GM13977 (cell line): ENCODE data around the gene IGF1R.

ENCODE experiments used
- DNase-seq: peaks from one replicate; pipeline ENCODE4 v3.0.0; 2012; ENCODE audit warnings: low spot score
- in situ Hi-C: fragments of 300-500 bp; cut with MboI; formaldehyde crosslinking; loops from one replicate; pipeline ENCODE4 v1.12.0; 2022; ENCODE audit warnings: low sequenced_read_pairs, low pct_unique_long_range_greater_than_20kb, mixed read lengths, inconsistent platforms; ENCODE audit not compliant: unreplicated experiment
- TF ChIP-seq, protein P1 (sequence below): IDR thresholded peaks from 2 replicates; pipeline ENCODE4 v1.5.1; 2012; ENCODE audit warnings: mild to moderate bottlenecking, control low read depth; ENCODE audit not compliant: insufficient read depth; ENCODE audit errors: extremely low read depth, missing control alignments

The IGF1R gene

DNA sequence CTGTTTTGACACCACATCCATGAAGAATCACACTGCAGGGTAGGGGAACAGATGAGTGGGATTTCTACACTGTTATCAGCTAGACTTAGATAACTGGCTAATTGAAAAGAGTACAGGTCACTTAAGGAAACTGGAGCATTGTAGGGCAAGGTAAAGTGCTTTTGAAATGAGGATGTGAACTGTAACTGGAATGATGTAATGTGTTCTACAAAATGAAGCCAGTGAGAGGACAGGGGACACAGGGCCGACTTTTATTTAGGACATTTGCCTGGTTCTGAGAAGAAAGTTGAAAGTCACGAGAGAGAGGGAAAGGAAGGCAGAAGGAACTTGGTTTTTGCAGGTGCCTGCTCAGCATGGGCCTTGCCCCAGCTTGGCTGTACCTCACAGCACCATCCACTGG lies 50.5 kb downstream of the IGF1R start:
- TF ChIP-seq, protein P1, sequence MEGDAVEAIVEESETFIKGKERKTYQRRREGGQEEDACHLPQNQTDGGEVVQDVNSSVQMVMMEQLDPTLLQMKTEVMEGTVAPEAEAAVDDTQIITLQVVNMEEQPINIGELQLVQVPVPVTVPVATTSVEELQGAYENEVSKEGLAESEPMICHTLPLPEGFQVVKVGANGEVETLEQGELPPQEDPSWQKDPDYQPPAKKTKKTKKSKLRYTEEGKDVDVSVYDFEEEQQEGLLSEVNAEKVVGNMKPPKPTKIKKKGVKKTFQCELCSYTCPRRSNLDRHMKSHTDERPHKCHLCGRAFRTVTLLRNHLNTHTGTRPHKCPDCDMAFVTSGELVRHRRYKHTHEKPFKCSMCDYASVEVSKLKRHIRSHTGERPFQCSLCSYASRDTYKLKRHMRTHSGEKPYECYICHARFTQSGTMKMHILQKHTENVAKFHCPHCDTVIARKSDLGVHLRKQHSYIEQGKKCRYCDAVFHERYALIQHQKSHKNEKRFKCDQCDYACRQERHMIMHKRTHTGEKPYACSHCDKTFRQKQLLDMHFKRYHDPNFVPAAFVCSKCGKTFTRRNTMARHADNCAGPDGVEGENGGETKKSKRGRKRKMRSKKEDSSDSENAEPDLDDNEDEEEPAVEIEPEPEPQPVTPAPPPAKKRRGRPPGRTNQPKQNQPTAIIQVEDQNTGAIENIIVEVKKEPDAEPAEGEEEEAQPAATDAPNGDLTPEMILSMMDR: no peak
- in situ Hi-C loops: no loop called here
- no peak for DNase-seq

DNA sequence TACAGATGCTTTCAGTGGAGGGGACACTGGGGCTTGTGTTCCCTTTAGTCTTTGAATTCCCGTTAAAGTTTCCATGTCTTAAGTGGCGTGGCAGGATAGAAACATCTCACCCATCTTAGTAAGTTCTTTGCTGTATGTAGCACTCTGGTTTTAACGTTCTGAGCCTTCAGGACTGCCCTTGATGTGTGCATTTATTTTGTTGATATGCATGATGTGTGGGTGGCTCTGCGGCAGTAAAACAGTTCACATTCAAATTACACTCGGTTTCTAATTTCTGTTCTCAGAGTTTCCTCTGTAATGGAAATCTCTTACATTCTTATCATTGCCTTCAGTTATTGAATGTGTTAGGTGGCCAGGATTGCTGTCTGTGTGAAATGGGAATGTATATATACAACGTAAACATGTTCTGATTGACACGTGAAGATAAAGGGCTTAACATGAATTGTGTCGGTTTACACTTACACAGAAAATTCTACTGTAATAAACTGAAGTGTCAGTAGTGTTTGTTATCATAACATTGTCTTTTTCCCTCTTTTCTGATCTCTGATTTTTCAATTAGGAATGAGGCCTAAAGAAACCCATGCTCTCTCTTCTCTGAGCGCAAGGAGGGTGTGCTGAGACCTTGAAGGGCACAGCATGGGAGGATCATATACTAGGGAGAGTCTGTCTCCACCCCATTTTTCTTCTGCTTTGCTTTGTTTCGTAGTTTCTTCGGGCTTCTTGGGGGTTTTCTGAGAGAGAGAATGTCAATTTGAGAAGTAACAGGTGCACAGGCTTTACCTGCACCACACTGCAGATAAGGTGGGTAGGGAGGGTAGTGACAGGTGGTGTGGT lies 51.5 kb downstream of the IGF1R start:
- TF ChIP-seq, protein P1: no peak
- DNase-seq: no peak
- in situ Hi-C loops: no loop called here

DNA sequence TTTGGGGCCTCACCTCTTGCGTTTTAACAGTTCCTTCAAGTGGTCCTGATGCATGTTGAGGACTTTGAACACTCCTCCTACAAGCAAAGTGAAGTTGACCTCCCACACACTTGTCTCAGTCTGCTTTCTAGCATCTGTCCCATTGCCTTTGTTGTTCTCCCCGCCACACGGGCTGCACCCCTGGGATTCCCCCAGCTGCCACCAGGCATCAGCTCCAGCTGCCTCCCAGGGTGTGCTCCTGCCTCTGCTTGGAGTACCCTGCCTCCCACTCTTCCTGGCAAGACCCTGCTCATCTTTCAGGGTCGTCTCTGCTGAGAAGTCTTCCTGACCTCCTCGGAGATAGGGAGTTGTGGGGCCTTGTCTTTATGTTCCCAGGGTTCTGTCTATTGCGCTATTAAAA lies 52.2 kb downstream of the IGF1R start:
- TF ChIP-seq, protein P1: no peak
- in situ Hi-C loops: no loop called here
- DNase-seq: no peak

DNA sequence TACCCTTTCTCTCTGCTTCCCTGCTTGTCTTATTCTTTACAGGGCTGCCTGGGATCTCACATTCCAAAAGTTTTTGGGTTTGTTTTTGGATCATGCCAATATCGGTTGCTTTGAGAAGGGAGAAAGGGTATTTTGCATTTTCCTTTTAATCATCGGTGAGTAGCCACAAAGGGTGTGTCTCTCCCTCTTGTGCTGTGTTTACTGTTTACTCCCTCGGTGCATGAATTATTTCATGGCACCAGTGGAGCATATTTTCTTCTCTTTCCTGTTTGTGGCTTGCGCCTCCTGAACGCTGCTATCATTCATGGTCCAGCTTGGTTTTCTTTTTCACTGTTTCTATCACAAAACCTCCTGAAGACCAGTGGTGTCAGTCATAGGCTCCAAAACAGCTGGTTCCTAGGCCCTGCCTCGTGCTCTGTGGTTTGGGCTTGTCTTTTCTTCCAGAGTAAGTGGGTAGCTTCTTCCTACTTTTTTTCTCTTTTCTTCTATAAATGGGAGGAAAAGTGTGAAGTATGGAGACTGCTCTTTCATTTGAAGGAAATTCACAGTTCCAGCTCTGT lies 54.9 kb downstream of the IGF1R start:
- TF ChIP-seq, protein P1: no peak
- no peak for DNase-seq
- in situ Hi-C loops: no loop called here

DNA sequence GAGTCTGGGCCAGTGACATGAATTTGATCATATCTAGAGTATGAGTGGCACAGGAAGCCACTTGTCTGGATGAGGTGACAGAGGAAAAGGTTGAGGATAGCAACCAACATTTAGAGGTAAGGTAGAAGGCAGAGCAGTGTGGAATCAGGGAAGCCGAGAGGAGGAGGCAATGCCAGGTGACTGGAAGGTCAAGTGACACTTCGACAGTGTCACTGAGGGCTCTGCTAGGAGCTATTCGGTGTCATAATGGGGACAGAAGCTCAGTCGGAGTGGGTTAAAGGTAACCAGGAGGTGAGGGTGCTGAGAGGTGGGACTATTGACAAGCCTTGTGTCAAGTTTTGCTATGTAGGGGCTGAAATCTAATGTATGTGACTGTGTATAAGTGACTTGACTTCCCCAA lies 56.7 kb downstream of the IGF1R start:
- in situ Hi-C loops: no loop called here
- TF ChIP-seq, protein P1: no peak
- no peak for DNase-seq

DNA sequence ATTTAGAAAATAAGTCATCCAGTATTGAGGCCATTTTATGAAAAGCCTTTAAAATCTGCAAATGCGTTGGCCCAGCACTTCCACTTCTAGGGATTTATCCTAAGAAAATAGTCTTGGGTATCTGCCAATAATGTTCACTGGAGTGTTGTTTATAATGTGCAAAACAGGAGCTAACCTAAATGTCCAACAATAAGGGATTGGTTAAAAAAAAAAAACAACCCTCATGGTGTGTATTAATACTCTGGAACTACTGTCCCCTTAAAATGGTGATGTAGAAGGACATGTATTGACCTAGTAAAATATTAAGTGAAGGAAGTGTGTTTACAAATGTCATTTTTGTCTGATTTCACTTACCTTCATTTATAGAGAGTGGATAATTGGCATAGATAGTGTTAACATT lies 58.0 kb downstream of the IGF1R start:
- in situ Hi-C loops: no loop called here
- DNase-seq: no peak
- TF ChIP-seq, protein P1: no peak
